Measurements from ENCODE around the gene ARHGEF16. TPM values are rescaled to one million over a fixed set of nuclear protein-coding genes. Genes with fewer than 3 reads are reported as not detected.

Gene ARHGEF16
- total RNA-seq, 2 experiments from 2014 or later = 0.11 to 0.22 TPM

- Mint-ChIP-seq H3K9me3 (no peaks in the 10 kb centered on the region), H3K36me3 (ENCODE audit: low read depth) (peaks cover 9% of the 10 kb centered on the region), H3K27me3 (no peaks in the 10 kb centered on the region), H3K4me1 (ENCODE audit: low read depth) (no peaks in the 10 kb centered on the region), H3K4me3 (no peak overlapping the region), H3K27ac (no peak overlapping the region)
- POLR2A ChIA-PET = interaction anchor here (0.9 to 1.1 kb wide), 2 partner anchors 10 to 11 kb away, joined by 3 to 5 read pairs; no protein-coding TSS in a partner anchor
- intact Hi-C loops (cut with DNase I, micrococcal nuclease) = no loop called here
- DNase-seq = peak in 7 of 14 experiments; percentile 9 to 72 (median 40)
- Histone ChIP-seq H3K36me3 (ENCODE audit: insufficient read depth, low read length) (peaks cover 5% of the 10 kb centered on the region), H3K27ac (ENCODE audit: low read depth in 1 of 2, low read length in 2 of 2) (no peak overlapping the region), H3K9me3 (ENCODE audit: control insufficient read depth in 1 of 2, insufficient read depth in 1 of 2, low read length in 2 of 2) (no peaks in the 10 kb centered on the region), H3K4me1 (ENCODE audit: insufficient read depth, low read length) (no peaks in the 10 kb centered on the region), H3K4me3 (ENCODE audit: low read length) (no peak overlapping the region), H3K27me3 (ENCODE audit: control insufficient read depth in 1 of 2, insufficient read depth in 2 of 2, low read length in 2 of 2) (no peaks in the 10 kb centered on the region)
- no peak for ATAC-seq (ENCODE audit: poor library complexity)
- no peak for TF ChIP-seq CTCF (IDR thresholded peaks at IDR 0.05)
- CTCF ChIA-PET = no interaction called here
These were observed 47.6 kb downstream of the ARHGEF16 start for GRCh38 chr1:3501856-3502640.

GRCh38 chr1:3502641-3503524 is 48.4 kb downstream of the ARHGEF16 start:
- peaks cover 16% of the 10 kb centered on the region for H3K36me3 Mint-ChIP-seq (ENCODE audit: low read depth)

GRCh38 chr1:3503525-3503886 is 49.0 kb downstream of the ARHGEF16 start:
- TF ChIP-seq CTCF (IDR thresholded peaks at IDR 0.05) = no peak
- H3K4me1 Mint-ChIP-seq (ENCODE audit: low read depth) = no peaks in the 10 kb centered on the region

More at GRCh38 chr1:3502641-3503524, 48.4 kb downstream of the ARHGEF16 start:
- Histone ChIP-seq H3K4me1 (ENCODE audit: insufficient read depth, low read length) (no peaks in the 10 kb centered on the region), H3K9me3 (ENCODE audit: control insufficient read depth in 1 of 2, insufficient read depth in 1 of 2, low read length in 2 of 2) (no peaks in the 10 kb centered on the region), H3K27me3 (ENCODE audit: control insufficient read depth in 1 of 2, insufficient read depth in 2 of 2, low read length in 2 of 2) (no peaks in the 10 kb centered on the region), H3K27ac (ENCODE audit: low read depth in 1 of 2, low read length in 2 of 2) (no peak overlapping the region), H3K36me3 (ENCODE audit: insufficient read depth, low read length) (peaks cover 7% of the 10 kb centered on the region), H3K4me3 (ENCODE audit: low read length) (no peak overlapping the region)
- CTCF ChIA-PET = no interaction called here
- intact Hi-C loops (cut with DNase I, micrococcal nuclease) = no loop called here
- no peaks in the 10 kb centered on the region for H3K27me3 Mint-ChIP-seq
- no peak for ATAC-seq (ENCODE audit: poor library complexity)
- DNase-seq = no peak
- no peak overlapping the region for H3K4me3 Mint-ChIP-seq
- POLR2A ChIA-PET = no interaction called here
- no peak for TF ChIP-seq CTCF (IDR thresholded peaks at IDR 0.05)
- no peaks in the 10 kb centered on the region for H3K9me3 Mint-ChIP-seq
- H3K27ac Mint-ChIP-seq = no peak overlapping the region
- H3K4me1 Mint-ChIP-seq (ENCODE audit: low read depth) = no peaks in the 10 kb centered on the region

More at GRCh38 chr1:3503525-3503886, 49.0 kb downstream of the ARHGEF16 start:
- ChIA-PET CTCF (no interaction called here), POLR2A (no interaction called here)
- no peak for ATAC-seq (ENCODE audit: poor library complexity)
- Mint-ChIP-seq H3K36me3 (ENCODE audit: low read depth) (peaks cover 20% of the 10 kb centered on the region), H3K9me3 (no peaks in the 10 kb centered on the region), H3K27me3 (no peaks in the 10 kb centered on the region), H3K27ac (no peak overlapping the region), H3K4me3 (no peak overlapping the region)
- H3K4me1 ChIP-seq (ENCODE audit: insufficient read depth, low read length) = no peaks in the 10 kb centered on the region
- no peak overlapping the region for H3K27ac ChIP-seq (ENCODE audit: low read depth in 1 of 2, low read length in 2 of 2)
- intact Hi-C loops (cut with DNase I, micrococcal nuclease) = no loop called here
- H3K36me3 ChIP-seq (ENCODE audit: insufficient read depth, low read length) = peaks cover 7% of the 10 kb centered on the region
- no peaks in the 10 kb centered on the region for H3K9me3 ChIP-seq (ENCODE audit: control insufficient read depth in 1 of 2, insufficient read depth in 1 of 2, low read length in 2 of 2)
- H3K4me3 ChIP-seq (ENCODE audit: low read length) = no peak overlapping the region
- no peak for DNase-seq
- no peaks in the 10 kb centered on the region for H3K27me3 ChIP-seq (ENCODE audit: control insufficient read depth in 1 of 2, insufficient read depth in 2 of 2, low read length in 2 of 2)

All from CD4-positive, alpha-beta T cell (primary cell).